A549 (cell line): ENCODE measurements around the gene PPP2R5A. TPM values are rescaled to one million over a fixed set of nuclear protein-coding genes. Genes with fewer than 3 reads are reported as not detected.

Experiments used
- ATAC-seq, 2 experiments: fragments of 200-7000 bp in 1 of 2; fragments of >200 bp in 1 of 2; cut with Nextera tagmentation in 1 of 2; cut with Tn5 transposase in 1 of 2; 3 replicates each; pipeline versions ENCODE4 v1.8.0 to v1.9.1; 2018 to 2020; ENCODE audit warnings: mild to moderate bottlenecking in 1 of 2, moderate library complexity in 1 of 2
- CTCF ChIA-PET: fragments of 300-600 bp; sonication (Branson Sonifier 250); formaldehyde crosslinking; extraction: SDS; loops from one replicate; lab custom pipeline; 2021; ENCODE audit warnings: antibody characterized with exemption, inconsistent platforms; lab: Yijun Ruan, JAX
- POLR2A ChIA-PET: fragments of 350-600 bp; formaldehyde crosslinking; extraction: SDS; loops from one replicate; lab custom pipeline; 2021; ENCODE audit warnings: antibody characterized with exemption, inconsistent platforms; lab: Yijun Ruan, JAX
- DNase-seq, 2 experiments: peaks; one replicate each; pipeline versions ENCODE4 v3.0.0 to v3.0.0-alpha.2; 2011 to 2016; ENCODE audit warnings: low read depth in 1 of 2, low spot score in 1 of 2
- FAIRE-seq: peaks from 2 replicates; lab custom pipeline; 2011; peaks lifted over from hg19 to GRCh38; lab: Jason Lieb, UNC
- H3K27ac ChIP-seq, 2 experiments: fragments of >200 bp; sonication (Bioruptor Twin); formaldehyde crosslinking; 3 replicates each; pipeline ENCODE4 v1.5.1; 2016 to 2017
- H3K4me1 ChIP-seq: fragments of >200 bp; sonication (Bioruptor Twin); formaldehyde crosslinking; 3 replicates; pipeline ENCODE4 v1.6.1; 2016
- H3K4me2 ChIP-seq: fragments of >200 bp; sonication (Bioruptor Twin); formaldehyde crosslinking; 3 replicates; pipeline ENCODE4 v1.6.1; 2016
- H3K4me3 ChIP-seq: fragments of >200 bp; sonication (Bioruptor Twin); formaldehyde crosslinking; 3 replicates; pipeline ENCODE4 v1.5.1; 2016
- H3K9me3 ChIP-seq: fragments of >200 bp; sonication (Bioruptor Twin); formaldehyde crosslinking; 3 replicates; pipeline ENCODE4 v1.6.1; 2016
- CEBPB ChIP-seq, 2 experiments: fragments of >200 bp in 1 of 2; sonication (Bioruptor Twin) in 1 of 2; formaldehyde crosslinking in 1 of 2; IDR thresholded peaks; 2 replicates each; pipeline ENCODE4 v1.6.1; 2012 to 2016
- EHMT2 ChIP-seq: fragments of 200-600 bp; sonication (generic); IDR thresholded peaks from 2 replicates; pipeline ENCODE4 v1.6.1; 2016; ENCODE audit warnings: antibody characterized with exemption, low read depth, mild to moderate bottlenecking, moderate library complexity
- EP300 ChIP-seq, 2 experiments: fragments of >200 bp; sonication (Bioruptor Twin); formaldehyde crosslinking; IDR thresholded peaks; 2 replicates in 1 of 2; 3 replicates in 1 of 2; pipeline ENCODE4 v1.6.1; 2016 to 2017
- FOSB ChIP-seq: fragments of 250-450 bp; sonication (Bioruptor Pico); IDR thresholded peaks from 2 replicates; pipeline ENCODE4 v1.5.0; 2020; ENCODE audit warnings: mild to moderate bottlenecking, moderate library complexity
- FOSL2 ChIP-seq, 2 experiments: fragments of 450-650 bp in 1 of 2; fragments of >200 bp in 1 of 2; sonication (Bioruptor Twin) in 1 of 2; formaldehyde crosslinking; IDR thresholded peaks; 2 replicates each; pipeline versions ENCODE4 v1.5.0 to v1.6.1; 2016 to 2020; ENCODE audit warnings: mild to moderate bottlenecking in 1 of 2, moderate library complexity in 1 of 2
- GATA3 ChIP-seq: IDR thresholded peaks from 2 replicates; pipeline ENCODE4 v1.6.1; 2012; ENCODE audit warnings: borderline replicate concordance
- MAFK ChIP-seq: fragments of 450-650 bp; IDR thresholded peaks from 2 replicates; pipeline ENCODE4 v1.6.1; 2014; ENCODE audit not compliant: partially characterized antibody
- PHF8 ChIP-seq: fragments of 200-600 bp; sonication (generic); IDR thresholded peaks from 2 replicates; pipeline ENCODE4 v1.6.1; 2016; ENCODE audit warnings: low read depth, mild to moderate bottlenecking, antibody characterized with exemption, moderate library complexity, borderline replicate concordance
- POLR2A ChIP-seq: IDR thresholded peaks from 2 replicates; pipeline ENCODE4 v1.6.1; 2012; ENCODE audit warnings: mild to moderate bottlenecking, low read length
- RNF2 ChIP-seq: fragments of 200-600 bp; sonication (generic); IDR thresholded peaks from 2 replicates; pipeline ENCODE4 v1.6.1; 2016; ENCODE audit warnings: low read depth, mild to moderate bottlenecking, antibody characterized with exemption, moderate library complexity, borderline replicate concordance
- TP53 ChIP-seq: fragments of 250-450 bp; sonication (Bioruptor Pico); IDR thresholded peaks from 2 replicates; pipeline ENCODE4 v1.5.0; 2021; ENCODE audit warnings: mild to moderate bottlenecking, moderate library complexity
- WGBS: methylation state at CpG from one replicate; pipeline ENCODE4 v1.1.6; 2017; ENCODE audit errors: missing lambda C conversion rate; 5-methylcytosine and 5-hydroxymethylcytosine counted together
- polyA plus RNA-seq, 4 experiments: library from polyadenylated mRNA; depleted of rRNA in 3 of 4; stranded (reverse); fragments of >200 nt; fragmentation: RNase III in 1 of 4; extraction: RNeasy Plus Mini Kit Qiagen cat#74134 plus additional on column Dnase treatment in 1 of 4; gene quantifications; 2 replicates in 3 of 4; 3 replicates in 1 of 4; pipeline ENCODE4 v1.2.3, GENCODE V29; 2011 to 2017
- TF ChIP-seq, protein P1 (sequence below): IDR thresholded peaks from 2 replicates; pipeline ENCODE4 v1.6.1; 2012
- TF ChIP-seq, protein P2 (sequence below): IDR thresholded peaks from 2 replicates; pipeline ENCODE4 v1.6.1; 2012
- TF ChIP-seq, protein P3 (sequence below): fragments of >200 bp; sonication (Bioruptor Twin); formaldehyde crosslinking; IDR thresholded peaks from 2 replicates; pipeline ENCODE4 v1.6.1; 2016
- TF ChIP-seq, protein P4 (sequence below): fragments of 450-650 bp; IDR thresholded peaks from 2 replicates; pipeline ENCODE4 v1.6.1; 2014; ENCODE audit warnings: antibody characterized with exemption

Gene PPP2R5A
- polyA plus RNA-seq, 2 of the 4 experiments (the other 2 are of a cell fraction): 14.9 to 37.6 TPM

DNA sequence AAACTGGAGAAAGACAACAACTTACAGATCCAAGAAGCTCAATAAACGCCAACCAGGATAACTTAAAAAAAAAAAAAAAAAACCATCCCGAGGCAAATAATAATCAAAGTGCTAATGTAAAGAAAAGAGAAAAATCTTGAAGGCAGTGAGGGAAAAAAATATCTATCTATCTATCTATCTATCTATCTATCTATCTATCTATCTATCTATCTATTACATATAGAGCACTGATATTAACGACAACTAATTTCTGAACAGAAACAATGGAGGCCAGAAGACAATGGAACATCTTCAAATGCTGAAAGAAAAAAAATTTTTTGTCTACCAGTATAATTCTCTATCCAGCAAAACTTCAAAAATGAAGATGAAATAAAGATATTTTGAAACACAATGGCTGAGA is 111.4 kb downstream of the PPP2R5A start:
- peaks cover 24% of the 10 kb centered on the region; the same call in 2 of the 3 replicates for H3K9me3 ChIP-seq
- ChIA-PET POLR2A (no interaction called here), CTCF (no interaction called here)
- no peak overlapping the region for H3K4me2 ChIP-seq
- WGBS: 93% methylated on average over 3 of the region's 3 CpGs
- no peaks in the 10 kb centered on the region for H3K4me1 ChIP-seq
- H3K4me3 ChIP-seq: no peak overlapping the region
- ATAC-seq: no peak
- TF ChIP-seq GATA3 (no peak), CEBPB (IDR thresholded peaks at IDR 0.05) (no peak), POLR2A (no peak), EHMT2 (no peak)
- TF ChIP-seq, all 56 proteins: peak for 0
- FAIRE-seq (no peak), DNase-seq (no peak)
- no peak overlapping the region for H3K27ac ChIP-seq

DNA sequence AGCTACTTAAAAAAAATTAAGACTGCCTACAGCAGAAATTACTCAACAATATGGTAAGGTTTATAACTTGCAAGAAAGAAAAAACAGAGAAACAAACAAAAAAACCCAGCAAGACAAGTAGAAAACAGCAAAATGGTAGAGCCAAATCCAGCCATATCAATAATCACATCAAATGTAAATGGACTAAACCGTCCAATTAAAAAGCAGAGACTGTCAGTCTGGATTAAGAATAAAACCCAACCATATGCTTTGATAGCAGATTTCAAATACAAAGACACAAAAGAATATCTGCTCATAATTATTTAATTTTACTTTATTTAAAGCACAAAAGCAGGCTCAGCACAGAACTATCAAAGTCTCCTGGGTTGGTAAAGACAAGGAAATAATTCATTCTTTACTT is 112.0 kb downstream of the PPP2R5A start:
- POLR2A ChIA-PET: no interaction called here
- TF ChIP-seq GATA3 (no peak), TP53 (no peak)
- 48% methylated on average over 1 of the region's 1 CpG for WGBS

DNA sequence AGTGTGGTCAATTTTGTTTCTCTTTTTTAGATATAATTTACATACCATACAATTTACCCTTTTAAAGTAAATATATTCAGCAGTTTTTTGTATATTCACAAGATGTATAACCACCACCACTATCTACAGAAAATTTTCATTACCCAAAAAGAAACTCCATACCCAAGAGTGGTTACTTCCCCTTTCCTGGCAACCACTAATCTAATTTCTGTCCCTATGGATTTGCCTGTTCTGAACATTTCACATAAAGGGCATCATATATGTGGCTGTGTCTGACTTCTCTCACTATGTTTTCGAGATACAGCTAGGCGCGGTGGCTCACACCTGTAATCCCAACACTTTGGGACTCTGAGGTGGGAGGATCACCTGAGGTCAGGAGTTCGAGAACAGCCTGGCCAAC is 115.8 kb downstream of the PPP2R5A start:
- Histone ChIP-seq H3K4me1 (peaks cover 10% of the 10 kb centered on the region; the same call in 2 of the 3 replicates), H3K9me3 (peaks cover 22% of the 10 kb centered on the region; the same call in 2 of the 3 replicates), H3K4me3 (no peak overlapping the region), H3K4me2 (no peak overlapping the region), H3K27ac (no peak overlapping the region)
- ATAC-seq (no peak), FAIRE-seq (no peak), DNase-seq (no peak)
- CTCF ChIA-PET: no interaction called here
- TF ChIP-seq PHF8: no peak
- TF ChIP-seq, protein P1, sequence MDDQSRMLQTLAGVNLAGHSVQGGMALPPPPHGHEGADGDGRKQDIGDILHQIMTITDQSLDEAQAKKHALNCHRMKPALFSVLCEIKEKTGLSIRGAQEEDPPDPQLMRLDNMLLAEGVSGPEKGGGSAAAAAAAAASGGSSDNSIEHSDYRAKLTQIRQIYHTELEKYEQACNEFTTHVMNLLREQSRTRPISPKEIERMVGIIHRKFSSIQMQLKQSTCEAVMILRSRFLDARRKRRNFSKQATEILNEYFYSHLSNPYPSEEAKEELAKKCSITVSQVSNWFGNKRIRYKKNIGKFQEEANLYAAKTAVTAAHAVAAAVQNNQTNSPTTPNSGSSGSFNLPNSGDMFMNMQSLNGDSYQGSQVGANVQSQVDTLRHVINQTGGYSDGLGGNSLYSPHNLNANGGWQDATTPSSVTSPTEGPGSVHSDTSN: no peak
- TF ChIP-seq RNF2: no peak
- TF ChIP-seq, protein P2, sequence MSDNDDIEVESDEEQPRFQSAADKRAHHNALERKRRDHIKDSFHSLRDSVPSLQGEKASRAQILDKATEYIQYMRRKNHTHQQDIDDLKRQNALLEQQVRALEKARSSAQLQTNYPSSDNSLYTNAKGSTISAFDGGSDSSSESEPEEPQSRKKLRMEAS: no peak
- TF ChIP-seq FOSB: no peak
- no peak for TF ChIP-seq EP300 (IDR thresholded peaks at IDR 0.05)
- TF ChIP-seq, protein P3, sequence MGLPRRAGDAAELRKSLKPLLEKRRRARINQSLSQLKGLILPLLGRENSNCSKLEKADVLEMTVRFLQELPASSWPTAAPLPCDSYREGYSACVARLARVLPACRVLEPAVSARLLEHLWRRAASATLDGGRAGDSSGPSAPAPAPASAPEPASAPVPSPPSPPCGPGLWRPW: no peak
- POLR2A ChIA-PET: no interaction called here
- WGBS: 96% methylated on average over 4 of the region's 4 CpGs

More for the DNA sequence above, 112.0 kb downstream of the PPP2R5A start:
- peaks cover 24% of the 10 kb centered on the region; the same call in 2 of the 3 replicates for H3K9me3 ChIP-seq
- peaks cover 3% of the 10 kb centered on the region; the same call in 1 of the 3 replicates for H3K4me1 ChIP-seq
- H3K4me2 ChIP-seq: no peak overlapping the region
- CTCF ChIA-PET: no interaction called here
- DNase-seq (no peak), FAIRE-seq (no peak), ATAC-seq (no peak)
- no peak overlapping the region for H3K27ac ChIP-seq
- H3K4me3 ChIP-seq: no peak overlapping the region

DNA sequence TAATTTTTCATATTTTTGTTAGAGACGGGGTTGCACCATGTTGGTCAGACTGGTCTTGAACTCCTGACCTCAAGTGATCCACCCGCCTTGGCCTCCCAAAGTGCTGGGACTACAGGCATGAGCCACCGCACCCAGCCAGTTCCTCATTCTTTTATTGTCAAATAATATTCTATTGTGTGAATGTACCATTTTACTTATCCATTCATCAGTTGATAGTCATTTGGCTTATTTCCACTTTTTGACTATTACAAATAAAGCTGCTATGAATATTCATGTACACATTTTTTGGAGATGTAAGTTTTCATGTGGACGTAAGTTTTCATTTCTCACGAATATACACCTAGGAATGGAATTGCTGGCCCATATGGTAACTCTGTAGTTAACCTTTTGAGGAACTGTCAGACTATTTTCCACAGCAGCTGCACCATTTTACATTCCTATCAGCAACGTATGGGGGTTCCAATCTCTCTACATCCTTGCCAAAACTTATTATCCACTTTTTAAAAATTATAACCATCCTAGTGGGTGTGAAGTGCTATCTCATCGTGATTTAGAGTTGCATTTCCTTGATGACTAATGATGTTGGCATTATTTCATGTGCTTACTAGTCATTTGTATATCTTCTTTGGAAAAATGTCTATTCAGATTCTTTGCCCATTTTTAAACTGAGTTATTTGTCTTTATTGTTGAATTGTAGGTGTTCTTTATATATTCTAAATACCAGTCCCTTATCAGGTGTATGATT is 116.8 kb downstream of the PPP2R5A start:
- CTCF ChIA-PET: no interaction called here
- POLR2A ChIA-PET: no interaction called here

More for the DNA sequence above, 116.8 kb downstream of the PPP2R5A start:
- Histone ChIP-seq H3K9me3 (peaks cover 14% of the 10 kb centered on the region; the same call in 2 of the 3 replicates), H3K4me1 (peaks cover 10% of the 10 kb centered on the region; the same call in 2 of the 3 replicates), H3K4me2 (no peak overlapping the region), H3K4me3 (no peak overlapping the region), H3K27ac (peak overlapping the region; percentile 33 to 37; a peak in 2 of 6 replicates)
- ATAC-seq (no peak), DNase-seq (peak in 1 of 2 experiments; percentile 49), FAIRE-seq (peak; percentile 79)
- TF ChIP-seq FOSL2 (IDR thresholded peaks at IDR 0.05) (no peak), FOSL2 (CRISPR knock-in tag; IDR thresholded peaks at IDR 0.05) (peak; percentile 42), MAFK (peak; percentile 27)
- TF ChIP-seq, protein P4, sequence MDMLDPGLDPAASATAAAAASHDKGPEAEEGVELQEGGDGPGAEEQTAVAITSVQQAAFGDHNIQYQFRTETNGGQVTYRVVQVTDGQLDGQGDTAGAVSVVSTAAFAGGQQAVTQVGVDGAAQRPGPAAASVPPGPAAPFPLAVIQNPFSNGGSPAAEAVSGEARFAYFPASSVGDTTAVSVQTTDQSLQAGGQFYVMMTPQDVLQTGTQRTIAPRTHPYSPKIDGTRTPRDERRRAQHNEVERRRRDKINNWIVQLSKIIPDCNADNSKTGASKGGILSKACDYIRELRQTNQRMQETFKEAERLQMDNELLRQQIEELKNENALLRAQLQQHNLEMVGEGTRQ: no peak
- 75% methylated on average over 7 of the region's 7 CpGs for WGBS
